Erythroblast (primary cell): ENCODE measurements around the gene LINGO1.

Experiments
- GATA1 ChIP-seq: IDR thresholded peaks from 2 replicates; pipeline ENCODE4 v1.6.1; 2011; ENCODE audit warnings: low read depth, mild to moderate bottlenecking, control low read depth, low read length, moderate library complexity
- POLR2A ChIP-seq: IDR thresholded peaks from 2 replicates; pipeline ENCODE4 v1.6.1; 2011; ENCODE audit warnings: mild to moderate bottlenecking, low read length

DNA sequence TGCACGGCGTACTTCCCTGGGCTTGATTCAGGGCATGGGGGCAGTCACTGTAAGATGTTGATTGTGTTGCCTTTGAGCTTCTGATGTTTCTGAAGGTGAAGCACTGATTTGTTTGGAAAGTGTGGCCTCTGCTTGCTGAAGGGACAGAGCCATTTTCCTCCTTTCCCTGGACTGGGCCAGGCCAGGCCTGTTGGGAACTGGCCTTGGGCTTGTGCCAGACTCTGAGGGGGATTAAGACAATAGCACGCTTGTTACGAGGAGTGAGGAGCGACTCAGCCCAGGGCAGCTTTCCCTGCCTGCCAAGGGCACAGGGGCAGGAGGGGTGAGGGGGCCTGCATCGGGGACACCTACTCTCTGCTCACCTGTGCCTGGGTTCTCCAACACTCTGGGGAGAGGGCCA is 42.9 kb downstream of the LINGO1 start:
- no peak for TF ChIP-seq POLR2A
- no peak for TF ChIP-seq GATA1
